ENCODE measurements around the gene LRCH3. TPM values are rescaled to one million over a fixed set of nuclear protein-coding genes. Genes with fewer than 3 reads are reported as not detected.

Gene LRCH3
- total RNA-seq, 2 donors from 2014 or later: 26.7 to 29.0 TPM

GRCh38 chr3:197802779-197803459 lies 11.9 kb downstream of the LRCH3 start:
- H3K9me3 ChIP-seq: no peaks in the 10 kb centered on the region
- intact Hi-C loops (cut with DNase I): no loop called here
- no peaks in the 10 kb centered on the region for H3K27me3 ChIP-seq
- H3K4me1 ChIP-seq: no peaks in the 10 kb centered on the region
- H3K27ac ChIP-seq: no peak overlapping the region
- DNase-seq: no peak
- H3K36me3 ChIP-seq (replicated peaks in 1 of 2; ENCODE audit: insufficient read depth in 1 of 2, low read depth in 2 of 2): no peaks in the 10 kb centered on the region
- WGBS, 2 donors: 56 to 73% methylated on average over 3 of the region's 3 CpGs
- no peak overlapping the region for H3K4me3 ChIP-seq
- ATAC-seq: no peak
- peak in 2 of 7 experiments; percentile 24 to 28 for TF ChIP-seq CTCF (IDR thresholded peaks at IDR 0.05)
- TF ChIP-seq POLR2A (IDR thresholded peaks at IDR 0.05): no peak

- TF ChIP-seq CTCF (IDR thresholded peaks at IDR 0.05): no peak
- TF ChIP-seq POLR2A (IDR thresholded peaks at IDR 0.05): no peak
- Histone ChIP-seq H3K9me3 (no peaks in the 10 kb centered on the region), H3K4me1 (no peaks in the 10 kb centered on the region), H3K27me3 (no peaks in the 10 kb centered on the region), H3K4me3 (no peak overlapping the region), H3K27ac (no peak overlapping the region), H3K36me3 (replicated peaks in 1 of 2; ENCODE audit: insufficient read depth in 1 of 2, low read depth in 2 of 2) (no peaks in the 10 kb centered on the region)
- intact Hi-C loops (cut with DNase I): no loop called here
- no peak for ATAC-seq
- 69 to 70% methylated on average over 4 of the region's 4 CpGs for WGBS, 2 donors
- DNase-seq: no peak
Measured at GRCh38 chr3:197804511-197804910, 13.5 kb downstream of the LRCH3 start.

- DNase-seq: no peak
- no peak overlapping the region for H3K27ac ChIP-seq
- no peak overlapping the region for H3K4me3 ChIP-seq
- H3K4me1 ChIP-seq: peaks cover 6% of the 10 kb centered on the region
- H3K36me3 ChIP-seq (replicated peaks in 1 of 2; ENCODE audit: insufficient read depth in 1 of 2, low read depth in 2 of 2): no peaks in the 10 kb centered on the region
- 86 to 87% methylated on average over 4 of the region's 4 CpGs for WGBS, 2 donors
- H3K27me3 ChIP-seq: no peaks in the 10 kb centered on the region
- H3K9me3 ChIP-seq: no peaks in the 10 kb centered on the region
- no peak for TF ChIP-seq POLR2A (IDR thresholded peaks at IDR 0.05)
- no peak for ATAC-seq
- intact Hi-C loops (cut with DNase I): no loop called here
Measured at GRCh38 chr3:197807969-197808587, 17.0 kb downstream of the LRCH3 start.

GRCh38 chr3:197809356-197810020 lies 18.4 kb downstream of the LRCH3 start:
- intact Hi-C loops (cut with DNase I): no loop called here

More at GRCh38 chr3:197809356-197810020, 18.4 kb downstream of the LRCH3 start:
- H3K4me3 ChIP-seq: no peak overlapping the region
- no peaks in the 10 kb centered on the region for H3K36me3 ChIP-seq (replicated peaks in 1 of 2; ENCODE audit: insufficient read depth in 1 of 2, low read depth in 2 of 2)
- TF ChIP-seq CTCF (IDR thresholded peaks at IDR 0.05): no peak
- TF ChIP-seq POLR2A (IDR thresholded peaks at IDR 0.05): no peak
- no peaks in the 10 kb centered on the region for H3K9me3 ChIP-seq
- ATAC-seq (no peak), DNase-seq (no peak)
- H3K4me1 ChIP-seq: peaks cover 6% of the 10 kb centered on the region
- no peaks in the 10 kb centered on the region for H3K27me3 ChIP-seq
- H3K27ac ChIP-seq: no peak overlapping the region
- 46 to 48% methylated on average over 2 of the region's 2 CpGs for WGBS, 2 donors
